K562 (cell line): ENCODE measurements around the gene NIPAL3. TPM values are rescaled to one million over a fixed set of nuclear protein-coding genes. Genes with fewer than 3 reads are reported as not detected.
A peak's percentile ranks its signal among the peaks of the same experiment; 100 is the strongest.

ENCODE experiments used
- BHLHE40 ChIP-seq: IDR thresholded peaks from 2 replicates; pipeline ENCODE4 v1.6.1; 2011; ENCODE audit warnings: low read length, improper control_type of control experiment
- BRCA1 ChIP-seq, 2 experiments: fragments of 450-650 bp in 1 of 2; sonication (generic) in 1 of 2; formaldehyde crosslinking in 1 of 2; IDR thresholded peaks; 2 replicates each; pipeline versions ENCODE4 v1.5.0 to v1.6.1; 2017 to 2020; ENCODE audit warnings: mild to moderate bottlenecking in 1 of 2, missing genetic modification reagents in 1 of 2
- HLTF ChIP-seq: fragments of 450-650 bp; IDR thresholded peaks from 2 replicates; pipeline ENCODE4 v1.6.1; 2016
- MNT ChIP-seq, 2 experiments: fragments of 450-650 bp; conservative IDR thresholded peaks; 2 replicates each; pipeline ENCODE4 v1.6.1; 2017; ENCODE audit warnings: mild to moderate bottlenecking in 2 of 2, moderate library complexity in 2 of 2
- PHB ChIP-seq: fragments of 250-450 bp; sonication (Bioruptor Pico); IDR thresholded peaks from 2 replicates; pipeline ENCODE4 v1.5.0; 2021
- RBFOX2 ChIP-seq: fragments of 200-400 bp; formaldehyde crosslinking; IDR thresholded peaks from 2 replicates; pipeline ENCODE4 v1.6.1; 2017; ENCODE audit warnings: low read depth, mild to moderate bottlenecking, low read length, moderate library complexity
- RBM17 ChIP-seq: fragments of 200-400 bp; formaldehyde crosslinking; IDR thresholded peaks from 2 replicates; pipeline ENCODE4 v1.6.1; 2017; ENCODE audit warnings: low read depth, mild to moderate bottlenecking, low read length, borderline replicate concordance
- TCF3 ChIP-seq: sonication (generic); formaldehyde crosslinking; IDR thresholded peaks from 2 replicates; pipeline ENCODE4 v1.4.0; 2020; ENCODE audit warnings: mild to moderate bottlenecking, missing genetic modification reagents
- TCF7L2 ChIP-seq: fragments of 150-350 bp; IDR thresholded peaks from 2 replicates; pipeline ENCODE4 v1.6.1; 2016; ENCODE audit warnings: low read depth, mild to moderate bottlenecking, low read length, moderate library complexity
- TFAP4 ChIP-seq: sonication (generic); formaldehyde crosslinking; IDR thresholded peaks from 2 replicates; pipeline ENCODE4 v1.8.0; 2022; ENCODE audit warnings: missing genetic modification reagents, mild to moderate bottlenecking, moderate library complexity, borderline replicate concordance
- TSHZ1 ChIP-seq: fragments of 250-450 bp; sonication (Bioruptor Pico); IDR thresholded peaks from 2 replicates; pipeline ENCODE4 v1.4.0; 2020; ENCODE audit warnings: mild to moderate bottlenecking, moderate library complexity
- ZBTB26 ChIP-seq: fragments of 450-650 bp; formaldehyde crosslinking; IDR thresholded peaks from 2 replicates; pipeline ENCODE4 v1.4.0; 2022; ENCODE audit warnings: missing genetic modification characterization
- ZFX ChIP-seq: sonication (generic); formaldehyde crosslinking; IDR thresholded peaks from 2 replicates; pipeline ENCODE4 v1.8.0; 2022; ENCODE audit warnings: mild to moderate bottlenecking, missing genetic modification reagents, moderate library complexity
- ZNF146 ChIP-seq: IDR thresholded peaks from one replicate; pipeline ENCODE4 v1.6.1; 2018; ENCODE audit warnings: missing compliant biosample characterization; ENCODE audit not compliant: unreplicated experiment
- polyA plus RNA-seq, 8 experiments: library from polyadenylated mRNA; depleted of rRNA in 4 of 8; stranded (reverse) in 5 of 8; unstranded in 3 of 8; fragments of >200 nt; fragmentation: Nextera tagmentation in 2 of 8; fragmentation: Illumina TruSeq in 1 of 8; extraction: Ambion mirVana in 2 of 8; extraction: Trizol in 1 of 8; gene quantifications; 2 replicates each; pipeline versions ENCODE4 v1.2.1 to v1.2.3, GENCODE V29; 2011 to 2014; ENCODE audit warnings: inconsistent platforms in 1 of 8, missing spikeins in 1 of 8
- total RNA-seq, 7 experiments: library from RNA; depleted of rRNA in 6 of 7; stranded (reverse); fragments of >200 nt in 6 of 7; fragmentation: Illumina TruSeq in 2 of 7; extraction: Trizol in 2 of 7; gene quantifications; 2 replicates each; pipeline versions ENCODE4 v1.2.1 to v1.2.3, GENCODE V29; 2011 to 2021; ENCODE audit warnings: low replicate concordance in 1 of 7
- TF ChIP-seq, protein P1 (sequence below), 2 experiments: fragments of 450-650 bp; IDR thresholded peaks; 2 replicates each; pipeline ENCODE4 v1.6.1; 2018; ENCODE audit warnings: mild to moderate bottlenecking in 2 of 2, low read depth in 1 of 2; ENCODE audit not compliant: partially characterized antibody in 2 of 2
- TF ChIP-seq, protein P2 (sequence below): fragments of 250-450 bp; sonication (Bioruptor Pico); IDR thresholded peaks from 2 replicates; pipeline ENCODE4 v1.8.0; 2022; ENCODE audit warnings: moderate library complexity, mild to moderate bottlenecking, inconsistent platforms

NIPAL3 gene
- total and polyA plus RNA-seq, 9 of the 15 experiments (the other 6 are each of a cell fraction or from before 2014, with no cell fraction given) = 10.5 to 26.3 (median 16.0) TPM

GRCh38 chr1:24438423-24438901 is 22.9 kb downstream of the NIPAL3 start (continued):
- TF ChIP-seq TSHZ1 (CRISPR knock-in tag) = no peak
- no peak for TF ChIP-seq PHB
- no peak for TF ChIP-seq RBM17
- TF ChIP-seq ZNF146 (CRISPR knock-in tag) = no peak
- no peak for TF ChIP-seq HLTF
- TF ChIP-seq BHLHE40 = no peak
- no peak for TF ChIP-seq RBFOX2
- TF ChIP-seq, protein P1, sequence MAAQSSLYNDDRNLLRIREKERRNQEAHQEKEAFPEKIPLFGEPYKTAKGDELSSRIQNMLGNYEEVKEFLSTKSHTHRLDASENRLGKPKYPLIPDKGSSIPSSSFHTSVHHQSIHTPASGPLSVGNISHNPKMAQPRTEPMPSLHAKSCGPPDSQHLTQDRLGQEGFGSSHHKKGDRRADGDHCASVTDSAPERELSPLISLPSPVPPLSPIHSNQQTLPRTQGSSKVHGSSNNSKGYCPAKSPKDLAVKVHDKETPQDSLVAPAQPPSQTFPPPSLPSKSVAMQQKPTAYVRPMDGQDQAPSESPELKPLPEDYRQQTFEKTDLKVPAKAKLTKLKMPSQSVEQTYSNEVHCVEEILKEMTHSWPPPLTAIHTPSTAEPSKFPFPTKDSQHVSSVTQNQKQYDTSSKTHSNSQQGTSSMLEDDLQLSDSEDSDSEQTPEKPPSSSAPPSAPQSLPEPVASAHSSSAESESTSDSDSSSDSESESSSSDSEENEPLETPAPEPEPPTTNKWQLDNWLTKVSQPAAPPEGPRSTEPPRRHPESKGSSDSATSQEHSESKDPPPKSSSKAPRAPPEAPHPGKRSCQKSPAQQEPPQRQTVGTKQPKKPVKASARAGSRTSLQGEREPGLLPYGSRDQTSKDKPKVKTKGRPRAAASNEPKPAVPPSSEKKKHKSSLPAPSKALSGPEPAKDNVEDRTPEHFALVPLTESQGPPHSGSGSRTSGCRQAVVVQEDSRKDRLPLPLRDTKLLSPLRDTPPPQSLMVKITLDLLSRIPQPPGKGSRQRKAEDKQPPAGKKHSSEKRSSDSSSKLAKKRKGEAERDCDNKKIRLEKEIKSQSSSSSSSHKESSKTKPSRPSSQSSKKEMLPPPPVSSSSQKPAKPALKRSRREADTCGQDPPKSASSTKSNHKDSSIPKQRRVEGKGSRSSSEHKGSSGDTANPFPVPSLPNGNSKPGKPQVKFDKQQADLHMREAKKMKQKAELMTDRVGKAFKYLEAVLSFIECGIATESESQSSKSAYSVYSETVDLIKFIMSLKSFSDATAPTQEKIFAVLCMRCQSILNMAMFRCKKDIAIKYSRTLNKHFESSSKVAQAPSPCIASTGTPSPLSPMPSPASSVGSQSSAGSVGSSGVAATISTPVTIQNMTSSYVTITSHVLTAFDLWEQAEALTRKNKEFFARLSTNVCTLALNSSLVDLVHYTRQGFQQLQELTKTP (IDR thresholded peaks at IDR 0.05; ENCODE audit: low read depth in 1 of 2, partially characterized antibody in 2 of 2) = no peak
- TF ChIP-seq TCF3 = peak; percentile 94
- TF ChIP-seq BRCA1 (IDR thresholded peaks at IDR 0.05) = no peak
- TF ChIP-seq BRCA1 (CRISPR knock-in tag; IDR thresholded peaks at IDR 0.05) = no peak
- 0 out of 4 replicates have a peak, but pooled peaks of 1 of the 2 experiments have one; percentile 35 for TF ChIP-seq MNT (conservative IDR thresholded peaks at IDR 0.05)
- TF ChIP-seq TFAP4 (CRISPR knock-in tag) = peak; percentile 93
- TF ChIP-seq ZFX = no peak
- TF ChIP-seq, protein P2, sequence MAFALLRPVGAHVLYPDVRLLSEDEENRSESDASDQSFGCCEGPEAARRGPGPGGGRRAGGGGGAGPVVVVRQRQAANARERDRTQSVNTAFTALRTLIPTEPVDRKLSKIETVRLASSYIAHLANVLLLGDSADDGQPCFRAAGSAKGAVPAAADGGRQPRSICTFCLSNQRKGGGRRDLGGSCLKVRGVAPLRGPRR (CRISPR knock-in tag) = no peak
- no peak for TF ChIP-seq ZBTB26
- no peak for TF ChIP-seq TCF7L2
